GM19395 (cell line): ENCODE measurements around the gene KYAT1.

Experiments
- ATAC-seq: cut with Tn5 transposase; IDR thresholded peaks from one replicate; pipeline ENCODE4 v1.9.1; 2021; ENCODE audit warnings: mild to moderate bottlenecking, moderate library complexity; ENCODE audit not compliant: unreplicated experiment

Gene KYAT1

GRCh38 chr9:128881884-128882676, at the start of gene KYAT1, which contains the start of gene LRRC8A:
Gene KYAT1 (minus strand): TSS chr9:128881950. CDS start chr9:128845405, 36,545 bp downstream.
Gene LRRC8A (plus strand): TSS chr9:128882133. CDS start chr9:128907165, 25,032 bp downstream.
- ATAC-seq: peak; percentile 88

GRCh38 chr9:128929560-128929959, 47.8 kb upstream of the KYAT1 start:
- no peak for ATAC-seq

- no peak for ATAC-seq
These were observed 46.9 kb upstream of the KYAT1 start for GRCh38 chr9:128928624-128929023.

DNA sequence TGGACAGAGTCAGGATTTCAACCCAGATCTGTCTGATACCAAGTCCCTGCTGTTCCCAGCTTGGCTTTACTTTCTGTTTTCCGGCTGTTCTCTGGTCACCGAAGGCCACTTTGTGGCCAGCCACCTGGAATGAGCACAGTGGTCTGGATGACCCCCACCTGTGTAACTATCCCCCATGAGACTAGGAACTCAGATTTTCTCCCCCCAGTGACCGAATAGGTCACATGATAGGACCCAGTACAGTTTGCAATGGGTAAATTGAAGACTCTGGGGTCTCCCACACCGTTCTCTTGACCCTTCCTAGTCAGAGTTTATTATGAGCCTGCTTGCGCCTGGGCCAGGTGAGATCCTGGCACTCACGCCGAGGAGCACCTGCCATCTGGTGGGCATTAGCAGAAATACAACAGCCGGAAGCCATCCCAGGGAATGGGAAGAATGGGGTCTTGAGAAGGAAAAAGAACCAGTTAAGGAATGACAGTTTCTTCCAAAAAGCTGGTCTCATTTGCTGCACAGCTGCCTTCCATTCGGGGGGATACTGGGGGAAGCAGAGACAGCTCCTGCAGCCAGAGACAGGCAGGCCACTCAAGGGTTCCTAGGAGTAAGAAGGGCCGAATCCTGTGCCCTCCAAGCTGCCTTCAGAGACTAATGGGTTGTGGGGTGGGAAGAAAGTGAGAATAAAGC, 46.1 kb upstream of the KYAT1 start:
- no peak for ATAC-seq

GRCh38 chr9:128923493-128923883, 41.7 kb upstream of the KYAT1 start:
- no peak for ATAC-seq

GRCh38 chr9:128921881-128922763, 40.4 kb upstream of the KYAT1 start:
- no peak for ATAC-seq

- ATAC-seq: no peak
These were observed 38.8 kb upstream of the KYAT1 start, which contains the start of gene PHYHD1 for GRCh38 chr9:128920381-128921058. Gene PHYHD1 (plus strand): TSS chr9:128920982. CDS start chr9:128922324, 1,342 bp downstream.

- no peak for ATAC-seq
These were observed 37.8 kb upstream of the KYAT1 start for GRCh38 chr9:128919402-128920089.

- no peak for ATAC-seq
These were observed 37.2 kb upstream of the KYAT1 start for GRCh38 chr9:128918921-128919320.

- no peak for ATAC-seq
These were observed 35.5 kb upstream of the KYAT1 start for GRCh38 chr9:128917151-128917849.

DNA sequence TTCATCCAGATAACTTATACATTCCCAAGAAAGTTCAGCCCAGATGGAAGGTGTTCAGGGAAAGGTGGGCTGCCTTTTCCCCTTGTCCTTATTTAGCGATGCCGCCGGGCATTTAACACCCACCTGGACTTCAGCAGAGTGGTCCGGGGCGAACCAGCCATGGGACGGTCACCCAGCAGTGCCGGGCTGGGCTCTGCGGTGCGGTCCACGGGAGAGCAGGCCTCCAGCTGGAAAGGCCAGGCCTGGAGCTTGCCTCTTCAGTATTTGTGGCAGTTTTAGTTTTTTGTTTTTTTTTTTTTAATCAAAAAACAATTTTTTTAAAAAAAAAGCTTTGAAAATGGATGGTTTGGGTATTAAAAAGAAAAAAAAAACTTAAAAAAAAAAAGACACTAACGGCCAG, 35.0 kb upstream of the KYAT1 start:
- ATAC-seq: no peak

- no peak for ATAC-seq
These were observed 34.5 kb upstream of the KYAT1 start for GRCh38 chr9:128916204-128916603.

- no peak for ATAC-seq
These were observed 32.4 kb upstream of the KYAT1 start for GRCh38 chr9:128913995-128914772.

- ATAC-seq: no peak
These were observed 31.5 kb upstream of the KYAT1 start for GRCh38 chr9:128913048-128913900.

- no peak for ATAC-seq
These were observed 30.6 kb upstream of the KYAT1 start for GRCh38 chr9:128912270-128912853.

- no peak for ATAC-seq
These were observed 29.8 kb upstream of the KYAT1 start for GRCh38 chr9:128911529-128912035.

GRCh38 chr9:128910906-128911305, 29.2 kb upstream of the KYAT1 start:
- ATAC-seq: no peak
